ENCODE measurements around the gene CD9. TPM values are rescaled to one million over a fixed set of nuclear protein-coding genes. Genes with fewer than 3 reads are reported as not detected.

CD9 gene
- polyA plus RNA-seq, 1 donor (not counting 4 experiments of a cell fraction or from before 2014, with no cell fraction given) = 1,084 TPM

GRCh38 chr12:6226679-6227051 lies 26.5 kb downstream of the CD9 start:
- Histone ChIP-seq H3K9me1 (ENCODE audit: control insufficient read depth, extremely low read depth, insufficient read depth, low read length) (no peaks in the 10 kb centered on the region), H3K27me3 (ENCODE audit: control insufficient read depth, extremely low read depth, insufficient read depth, low read length) (no peaks in the 10 kb centered on the region), H3K9me3 (ENCODE audit: control insufficient read depth, low read depth, low read length) (no peaks in the 10 kb centered on the region), H3K9ac (ENCODE audit: control insufficient read depth, extremely low read depth, insufficient read depth, low read length) (peak overlapping the region; percentile 86), H3K4me1 (ENCODE audit: control insufficient read depth, extremely low read depth, insufficient read depth, low read length) (peaks cover 94% of the 10 kb centered on the region), H3K79me2 (ENCODE audit: control insufficient read depth, insufficient read depth, low read length) (peaks cover 67% of the 10 kb centered on the region), H2AFZ (ENCODE audit: control insufficient read depth, low read length) (no peak overlapping the region), H3K4me3 (ENCODE audit: control insufficient read depth in 2 of 3, extremely low read depth in 1 of 3, insufficient read depth in 2 of 3, low read depth in 1 of 3, low read length in 3 of 3) (peak overlapping the region in 1 of 3 experiments; percentile 52), H3K36me3 (ENCODE audit: control insufficient read depth in 2 of 2, extremely low read depth in 1 of 2, insufficient read depth in 2 of 2, low read length in 2 of 2) (peaks cover 31 to 37% of the 10 kb centered on the region in 2 experiments), H3K27ac (ENCODE audit: control insufficient read depth, insufficient read depth, low read length) (peak overlapping the region; percentile 99), H4K20me1 (ENCODE audit: control insufficient read depth, extremely low read depth, insufficient read depth, low read length) (peaks cover 2% of the 10 kb centered on the region), H3K4me2 (ENCODE audit: control insufficient read depth, extremely low read depth, insufficient read depth, low read depth, low read length) (peak overlapping the region; percentile 87)
- dilution Hi-C loops (cut with MboI; ENCODE audit: extremely low pct_ligation_motif_present, low sequenced_read_pairs) = no loop called here
- DNase-seq (ENCODE audit: low read depth, low spot score) (no peak), FAIRE-seq (peak; percentile 9)
- TF ChIP-seq EZH2 (IDR thresholded peaks at IDR 0.05; ENCODE audit: low read length) (no peak), CTCF (optimal IDR thresholded peaks at IDR 0.05 in 1 of 3, IDR thresholded peaks at IDR 0.05 in 1 of 3, conservative IDR thresholded peaks at IDR 0.05 in 1 of 3; ENCODE audit: extremely low read depth in 1 of 3, insufficient read depth in 2 of 3, low read length in 3 of 3) (no peak)

- H3K27ac ChIP-seq (ENCODE audit: control insufficient read depth, insufficient read depth, low read length) = peak overlapping the region; percentile 99
- FAIRE-seq = no peak
- no peaks in the 10 kb centered on the region for H3K9me3 ChIP-seq (ENCODE audit: control insufficient read depth, low read depth, low read length)
- no peak overlapping the region for H2AFZ ChIP-seq (ENCODE audit: control insufficient read depth, low read length)
- H3K4me1 ChIP-seq (ENCODE audit: control insufficient read depth, extremely low read depth, insufficient read depth, low read length) = peaks cover 82% of the 10 kb centered on the region
- H3K9ac ChIP-seq (ENCODE audit: control insufficient read depth, extremely low read depth, insufficient read depth, low read length) = peak overlapping the region; percentile 79
- DNase-seq (ENCODE audit: low read depth, low spot score) = no peak
- peaks cover 63% of the 10 kb centered on the region for H3K79me2 ChIP-seq (ENCODE audit: control insufficient read depth, insufficient read depth, low read length)
- H3K36me3 ChIP-seq (ENCODE audit: control insufficient read depth in 2 of 2, extremely low read depth in 1 of 2, insufficient read depth in 2 of 2, low read length in 2 of 2) = peaks cover 38 to 51% of the 10 kb centered on the region in 2 experiments
- peaks cover 2% of the 10 kb centered on the region for H4K20me1 ChIP-seq (ENCODE audit: control insufficient read depth, extremely low read depth, insufficient read depth, low read length)
- no peaks in the 10 kb centered on the region for H3K9me1 ChIP-seq (ENCODE audit: control insufficient read depth, extremely low read depth, insufficient read depth, low read length)
- H3K27me3 ChIP-seq (ENCODE audit: control insufficient read depth, extremely low read depth, insufficient read depth, low read length) = no peaks in the 10 kb centered on the region
- dilution Hi-C loops (cut with MboI; ENCODE audit: extremely low pct_ligation_motif_present, low sequenced_read_pairs) = no loop called here
- TF ChIP-seq CTCF (optimal IDR thresholded peaks at IDR 0.05 in 1 of 3, IDR thresholded peaks at IDR 0.05 in 1 of 3, conservative IDR thresholded peaks at IDR 0.05 in 1 of 3; ENCODE audit: extremely low read depth in 1 of 3, insufficient read depth in 2 of 3, low read length in 3 of 3) = no peak
- TF ChIP-seq EZH2 (IDR thresholded peaks at IDR 0.05; ENCODE audit: low read length) = no peak
- H3K4me3 ChIP-seq (ENCODE audit: control insufficient read depth in 2 of 3, extremely low read depth in 1 of 3, insufficient read depth in 2 of 3, low read depth in 1 of 3, low read length in 3 of 3) = no peak overlapping the region
- H3K4me2 ChIP-seq (ENCODE audit: control insufficient read depth, extremely low read depth, insufficient read depth, low read depth, low read length) = peak overlapping the region; percentile 65
These were observed 28.5 kb downstream of the CD9 start for GRCh38 chr12:6228535-6229223.
